Measurements from ENCODE around the gene RAMP3.

- TF ChIP-seq CTCF (IDR thresholded peaks at IDR 0.05; ENCODE audit: low read depth, low read length): no peak
- no peak for TF ChIP-seq EZH2phosphoT487 (IDR thresholded peaks at IDR 0.05; ENCODE audit: low read depth)
Observed at GRCh38 chr7:45185028-45185863, 27.7 kb downstream of the RAMP3 start.

Measured in OCI-LY3 (cell line).